Measurements from ENCODE around the gene CLUH. TPM values are rescaled to one million over a fixed set of nuclear protein-coding genes. Genes with fewer than 3 reads are reported as not detected.

The CLUH gene
- polyA plus RNA-seq, 1 experiment: 13.4 TPM

GRCh38 chr17:2736956-2737355 lies 25.4 kb upstream of the CLUH start:
- ChIA-PET CTCF (no interaction called here), POLR2A (no interaction called here)
- H3K4me3 ChIP-seq (ENCODE audit: low read depth, low read length): no peak overlapping the region
- no peaks in the 10 kb centered on the region for H3K27me3 ChIP-seq (ENCODE audit: control insufficient read depth, insufficient read depth, low read length)
- no peaks in the 10 kb centered on the region for H3K36me3 ChIP-seq (ENCODE audit: control insufficient read depth, insufficient read depth, low read length)
- no peak for TF ChIP-seq CTCF (IDR thresholded peaks at IDR 0.05; ENCODE audit: insufficient read depth, low read depth, low read length)
- no peak for DNase-seq (ENCODE audit: low read depth)

GRCh38 chr17:2735896-2736295 lies 24.3 kb upstream of the CLUH start:
- no peaks in the 10 kb centered on the region for H3K36me3 ChIP-seq (ENCODE audit: control insufficient read depth, insufficient read depth, low read length)
- ChIA-PET POLR2A (no interaction called here), CTCF (no interaction called here)
- no peak overlapping the region for H3K4me3 ChIP-seq (ENCODE audit: low read depth, low read length)
- H3K27me3 ChIP-seq (ENCODE audit: control insufficient read depth, insufficient read depth, low read length): peaks cover 3% of the 10 kb centered on the region; the same call in 1 of the 2 replicates
- no peak for DNase-seq (ENCODE audit: low read depth)
- no peak for TF ChIP-seq CTCF (IDR thresholded peaks at IDR 0.05; ENCODE audit: insufficient read depth, low read depth, low read length)

GRCh38 chr17:2734939-2735338 lies 23.4 kb upstream of the CLUH start:
- CTCF ChIA-PET: no interaction called here
- no peak for TF ChIP-seq CTCF (IDR thresholded peaks at IDR 0.05; ENCODE audit: insufficient read depth, low read depth, low read length)
- Histone ChIP-seq H3K27me3 (ENCODE audit: control insufficient read depth, insufficient read depth, low read length) (peaks cover 5% of the 10 kb centered on the region; the same call in 1 of the 2 replicates), H3K4me3 (ENCODE audit: low read depth, low read length) (no peak overlapping the region), H3K36me3 (ENCODE audit: control insufficient read depth, insufficient read depth, low read length) (no peaks in the 10 kb centered on the region)
- no peak for DNase-seq (ENCODE audit: low read depth)
- POLR2A ChIA-PET: no interaction called here

- ChIA-PET POLR2A (no interaction called here), CTCF (no interaction called here)
- Histone ChIP-seq H3K36me3 (ENCODE audit: control insufficient read depth, insufficient read depth, low read length) (no peaks in the 10 kb centered on the region), H3K4me3 (ENCODE audit: low read depth, low read length) (no peak overlapping the region), H3K27me3 (ENCODE audit: control insufficient read depth, insufficient read depth, low read length) (peaks cover 8% of the 10 kb centered on the region; the same call in 1 of the 2 replicates)
- no peak for DNase-seq (ENCODE audit: low read depth)
- TF ChIP-seq CTCF (IDR thresholded peaks at IDR 0.05; ENCODE audit: insufficient read depth, low read depth, low read length): no peak
Observed at GRCh38 chr17:2731807-2732206, 20.2 kb upstream of the CLUH start.

- no peak for DNase-seq (ENCODE audit: low read depth)
- peaks cover 8% of the 10 kb centered on the region; the same call in 1 of the 2 replicates for H3K27me3 ChIP-seq (ENCODE audit: control insufficient read depth, insufficient read depth, low read length)
- POLR2A ChIA-PET: no interaction called here
- TF ChIP-seq CTCF (IDR thresholded peaks at IDR 0.05; ENCODE audit: insufficient read depth, low read depth, low read length): no peak
- CTCF ChIA-PET: no interaction called here
- no peaks in the 10 kb centered on the region for H3K36me3 ChIP-seq (ENCODE audit: control insufficient read depth, insufficient read depth, low read length)
- H3K4me3 ChIP-seq (ENCODE audit: low read depth, low read length): no peak overlapping the region
Observed at GRCh38 chr17:2730764-2731353, 19.3 kb upstream of the CLUH start.
